A549 (cell line): Measurements from ENCODE around the gene BFSP1.

Experiments
- CHD2 ChIP-seq: fragments of 150-350 bp; IDR thresholded peaks from 2 replicates; pipeline ENCODE4 v1.6.1; 2014; ENCODE audit warnings: low read length; ENCODE audit not compliant: partially characterized antibody
- TF ChIP-seq, protein P1 (sequence below): fragments of 150-350 bp; IDR thresholded peaks from 2 replicates; pipeline ENCODE4 v1.6.1; 2014; ENCODE audit warnings: low read depth, mild to moderate bottlenecking, low read length
- TF ChIP-seq, protein P2 (sequence below): fragments of >200 bp; sonication (Bioruptor Twin); formaldehyde crosslinking; IDR thresholded peaks from 3 replicates; pipeline ENCODE4 v1.5.1; 2016
- TF ChIP-seq, protein P3 (sequence below): fragments of 250-450 bp; sonication (Bioruptor Pico); IDR thresholded peaks from 2 replicates; pipeline ENCODE4 v1.5.0; 2021; ENCODE audit warnings: mild to moderate bottlenecking, moderate library complexity, borderline replicate concordance

DNA sequence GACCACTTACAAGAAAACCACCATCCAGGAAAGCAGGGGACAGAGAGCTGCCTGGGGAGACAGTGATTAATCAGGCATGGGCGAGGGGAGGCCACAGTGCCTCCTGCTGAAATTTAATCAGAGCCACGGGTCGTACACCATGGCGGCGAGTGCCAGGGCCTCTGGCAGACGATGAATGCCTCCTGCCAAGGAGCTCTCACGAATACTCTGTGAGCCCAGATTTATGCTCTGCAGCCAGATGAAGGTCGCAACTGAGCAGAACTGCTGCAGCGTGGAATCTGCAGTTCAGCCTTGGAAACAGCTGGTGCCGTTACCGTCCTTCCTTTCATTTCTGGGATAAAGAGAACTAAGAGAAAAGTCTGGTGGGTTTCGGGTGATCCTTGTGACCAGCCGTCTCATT lies 85.6 kb downstream of the BFSP1 start:
- TF ChIP-seq, protein P1, sequence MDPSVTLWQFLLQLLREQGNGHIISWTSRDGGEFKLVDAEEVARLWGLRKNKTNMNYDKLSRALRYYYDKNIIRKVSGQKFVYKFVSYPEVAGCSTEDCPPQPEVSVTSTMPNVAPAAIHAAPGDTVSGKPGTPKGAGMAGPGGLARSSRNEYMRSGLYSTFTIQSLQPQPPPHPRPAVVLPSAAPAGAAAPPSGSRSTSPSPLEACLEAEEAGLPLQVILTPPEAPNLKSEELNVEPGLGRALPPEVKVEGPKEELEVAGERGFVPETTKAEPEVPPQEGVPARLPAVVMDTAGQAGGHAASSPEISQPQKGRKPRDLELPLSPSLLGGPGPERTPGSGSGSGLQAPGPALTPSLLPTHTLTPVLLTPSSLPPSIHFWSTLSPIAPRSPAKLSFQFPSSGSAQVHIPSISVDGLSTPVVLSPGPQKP = no peak
- TF ChIP-seq, protein P2, sequence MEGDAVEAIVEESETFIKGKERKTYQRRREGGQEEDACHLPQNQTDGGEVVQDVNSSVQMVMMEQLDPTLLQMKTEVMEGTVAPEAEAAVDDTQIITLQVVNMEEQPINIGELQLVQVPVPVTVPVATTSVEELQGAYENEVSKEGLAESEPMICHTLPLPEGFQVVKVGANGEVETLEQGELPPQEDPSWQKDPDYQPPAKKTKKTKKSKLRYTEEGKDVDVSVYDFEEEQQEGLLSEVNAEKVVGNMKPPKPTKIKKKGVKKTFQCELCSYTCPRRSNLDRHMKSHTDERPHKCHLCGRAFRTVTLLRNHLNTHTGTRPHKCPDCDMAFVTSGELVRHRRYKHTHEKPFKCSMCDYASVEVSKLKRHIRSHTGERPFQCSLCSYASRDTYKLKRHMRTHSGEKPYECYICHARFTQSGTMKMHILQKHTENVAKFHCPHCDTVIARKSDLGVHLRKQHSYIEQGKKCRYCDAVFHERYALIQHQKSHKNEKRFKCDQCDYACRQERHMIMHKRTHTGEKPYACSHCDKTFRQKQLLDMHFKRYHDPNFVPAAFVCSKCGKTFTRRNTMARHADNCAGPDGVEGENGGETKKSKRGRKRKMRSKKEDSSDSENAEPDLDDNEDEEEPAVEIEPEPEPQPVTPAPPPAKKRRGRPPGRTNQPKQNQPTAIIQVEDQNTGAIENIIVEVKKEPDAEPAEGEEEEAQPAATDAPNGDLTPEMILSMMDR = no peak
- TF ChIP-seq CHD2 = no peak
- TF ChIP-seq, protein P3, sequence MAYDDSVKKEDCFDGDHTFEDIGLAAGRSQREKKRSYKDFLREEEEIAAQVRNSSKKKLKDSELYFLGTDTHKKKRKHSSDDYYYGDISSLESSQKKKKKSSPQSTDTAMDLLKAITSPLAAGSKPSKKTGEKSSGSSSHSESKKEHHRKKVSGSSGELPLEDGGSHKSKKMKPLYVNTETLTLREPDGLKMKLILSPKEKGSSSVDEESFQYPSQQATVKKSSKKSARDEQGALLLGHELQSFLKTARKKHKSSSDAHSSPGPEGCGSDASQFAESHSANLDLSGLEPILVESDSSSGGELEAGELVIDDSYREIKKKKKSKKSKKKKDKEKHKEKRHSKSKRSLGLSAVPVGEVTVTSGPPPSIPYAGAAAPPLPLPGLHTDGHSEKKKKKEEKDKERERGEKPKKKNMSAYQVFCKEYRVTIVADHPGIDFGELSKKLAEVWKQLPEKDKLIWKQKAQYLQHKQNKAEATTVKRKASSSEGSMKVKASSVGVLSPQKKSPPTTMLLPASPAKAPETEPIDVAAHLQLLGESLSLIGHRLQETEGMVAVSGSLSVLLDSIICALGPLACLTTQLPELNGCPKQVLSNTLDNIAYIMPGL (CRISPR knock-in tag) = no peak
